NCI-H510A treated with DMSO at 0.1 percent for 48 hours (cell line): ENCODE data around the gene CDH16.

Experiments
- DNase-seq: peaks from one replicate; lab custom pipeline; 2025; lab: John Stamatoyannopoulos, UW

The CDH16 gene

GRCh38 chr16:66894948-66895688, 23.6 kb downstream of the CDH16 start:
- DNase-seq, result peak; percentile 27

GRCh38 chr16:66894055-66894454, 24.6 kb downstream of the CDH16 start:
- DNase-seq, result no peak

GRCh38 chr16:66891797-66892196, 26.9 kb downstream of the CDH16 start:
- DNase-seq, result no peak

- no peak for DNase-seq
Measured at GRCh38 chr16:66891360-66891759, 27.3 kb downstream of the CDH16 start.

- no peak for DNase-seq
Measured at GRCh38 chr16:66890799-66891198, 27.9 kb downstream of the CDH16 start.

GRCh38 chr16:66889622-66890021, 29.1 kb downstream of the CDH16 start:
- DNase-seq, result no peak

GRCh38 chr16:66888647-66889615, 29.8 kb downstream of the CDH16 start:
- no peak for DNase-seq

- no peak for DNase-seq
Measured at GRCh38 chr16:66886914-66887313, 31.8 kb downstream of the CDH16 start.

GRCh38 chr16:66886321-66886720, 32.4 kb downstream of the CDH16 start:
- no peak for DNase-seq

- no peak for DNase-seq
Measured at GRCh38 chr16:66885491-66885890, 33.2 kb downstream of the CDH16 start.

- no peak for DNase-seq
Measured at GRCh38 chr16:66882702-66883101, 36.0 kb downstream of the CDH16 start.

GRCh38 chr16:66881964-66882508, 36.6 kb downstream of the CDH16 start:
- DNase-seq, result no peak

GRCh38 chr16:66881560-66881959, 37.1 kb downstream of the CDH16 start:
- DNase-seq, result no peak

GRCh38 chr16:66881014-66881417, 37.7 kb downstream of the CDH16 start:
- no peak for DNase-seq

GRCh38 chr16:66880288-66881013, 38.2 kb downstream of the CDH16 start, which contains the start of gene PDP2:
PDP2 (plus strand) TSS chr16:66880515; CDS start chr16:66884285, 3,770 bp downstream.
- DNase-seq, result peak; percentile 82

GRCh38 chr16:66878067-66878466, 40.6 kb downstream of the CDH16 start:
- DNase-seq, result no peak

GRCh38 chr16:66874079-66874775, 44.5 kb downstream of the CDH16 start:
- no peak for DNase-seq

- no peak for DNase-seq
Measured at GRCh38 chr16:66873685-66874055, 45.0 kb downstream of the CDH16 start.

- peak; percentile 52 for DNase-seq
Measured at GRCh38 chr16:66872943-66873684, 45.6 kb downstream of the CDH16 start.

GRCh38 chr16:66872559-66872942, 46.1 kb downstream of the CDH16 start:
- no peak for DNase-seq

- DNase-seq, result no peak
Measured at GRCh38 chr16:66871840-66872239, 46.8 kb downstream of the CDH16 start.
